HepG2 (cell line): ENCODE results near the gene IZUMO4. TPM values are rescaled to one million over a fixed set of nuclear protein-coding genes. Genes with fewer than 3 reads are reported as not detected.
A peak's percentile ranks its signal among the peaks of the same experiment; 100 is the strongest.

Source experiments
- AGO2 ChIP-seq: fragments of 200-400 bp; formaldehyde crosslinking; optimal IDR thresholded peaks from 2 replicates; pipeline ENCODE3; 2017; ENCODE audit warnings: mild to moderate bottlenecking, low read depth, low read length, moderate library complexity
- ERF ChIP-seq: IDR thresholded peaks from 2 replicates; pipeline ENCODE4 v1.6.1; 2018; ENCODE audit warnings: missing biosample characterization, missing genetic modification reagents
- FOSL2 ChIP-seq: sonication (generic); formaldehyde crosslinking; IDR thresholded peaks from 2 replicates; pipeline ENCODE4 v1.4.0; 2020; ENCODE audit warnings: missing genetic modification reagents
- GABPB1 ChIP-seq: IDR thresholded peaks from 2 replicates; pipeline ENCODE4 v1.6.1; 2016; ENCODE audit warnings: mild to moderate bottlenecking, missing genetic modification reagents, moderate library complexity, missing compliant biosample characterization
- GATAD1 ChIP-seq: IDR thresholded peaks from 2 replicates; pipeline ENCODE4 v1.6.1; 2016; ENCODE audit warnings: missing genetic modification reagents, missing compliant biosample characterization
- HHEX ChIP-seq: IDR thresholded peaks from 2 replicates; pipeline ENCODE4 v1.6.1; 2016; ENCODE audit warnings: control low read depth
- HNRNPK ChIP-seq: fragments of 200-400 bp; formaldehyde crosslinking; IDR thresholded peaks from 2 replicates; pipeline ENCODE4 v1.6.1; 2018; ENCODE audit warnings: low read length, low read depth, moderate library complexity, mild to moderate bottlenecking; ENCODE audit not compliant: poor library complexity, severe bottlenecking
- HOMEZ ChIP-seq: IDR thresholded peaks from 2 replicates; pipeline ENCODE4 v1.6.1; 2016; ENCODE audit warnings: low read depth
- KLF6 ChIP-seq: IDR thresholded peaks from 2 replicates; pipeline ENCODE4 v1.8.0; 2016; ENCODE audit warnings: missing biosample characterization, missing genetic modification reagents
- SCMH1 ChIP-seq: sonication (generic); formaldehyde crosslinking; IDR thresholded peaks from 2 replicates; pipeline ENCODE4 v1.9.0; 2021; ENCODE audit warnings: missing genetic modification reagents, mild to moderate bottlenecking, borderline replicate concordance
- SP140L ChIP-seq: sonication (generic); formaldehyde crosslinking; IDR thresholded peaks from 2 replicates; pipeline ENCODE4 v1.4.0; 2020; ENCODE audit warnings: missing genetic modification reagents, borderline replicate concordance
- TARDBP ChIP-seq: sonication (generic); formaldehyde crosslinking; IDR thresholded peaks from 2 replicates; pipeline ENCODE4 v1.8.0; 2022; ENCODE audit warnings: mild to moderate bottlenecking, missing genetic modification reagents
- TEAD3 ChIP-seq: optimal IDR thresholded peaks from 2 replicates; pipeline ENCODE3; 2016; ENCODE audit warnings: borderline replicate concordance
- TRAFD1 ChIP-seq: sonication (generic); formaldehyde crosslinking; IDR thresholded peaks from 2 replicates; pipeline ENCODE4 v1.5.1; 2020; ENCODE audit warnings: missing genetic modification reagents, mild to moderate bottlenecking, borderline replicate concordance
- YEATS2 ChIP-seq: sonication (generic); formaldehyde crosslinking; IDR thresholded peaks from 2 replicates; pipeline ENCODE4 v1.4.0; 2020; ENCODE audit warnings: missing genetic modification reagents, borderline replicate concordance
- ZBTB25 ChIP-seq: IDR thresholded peaks from 2 replicates; pipeline ENCODE4 v1.6.1; 2018; ENCODE audit warnings: missing genetic modification reagents
- ZBTB37 ChIP-seq: sonication (generic); formaldehyde crosslinking; IDR thresholded peaks from 2 replicates; pipeline ENCODE4 v1.4.0; 2020; ENCODE audit warnings: mild to moderate bottlenecking, missing genetic modification reagents
- ZFP82 ChIP-seq: sonication (generic); formaldehyde crosslinking; IDR thresholded peaks from 2 replicates; pipeline ENCODE4 v1.5.1; 2020; ENCODE audit warnings: mild to moderate bottlenecking, missing genetic modification reagents, borderline replicate concordance
- ZNF230 ChIP-seq: sonication (generic); formaldehyde crosslinking; IDR thresholded peaks from 2 replicates; pipeline ENCODE4 v1.4.0; 2020; ENCODE audit warnings: mild to moderate bottlenecking, missing genetic modification reagents
- ZNF264 ChIP-seq: sonication (generic); formaldehyde crosslinking; IDR thresholded peaks from 2 replicates; pipeline ENCODE4 v1.4.0; 2020; ENCODE audit warnings: missing genetic modification reagents
- ZNF569 ChIP-seq: sonication (generic); formaldehyde crosslinking; IDR thresholded peaks from 2 replicates; pipeline ENCODE4 v1.5.0; 2020; ENCODE audit warnings: mild to moderate bottlenecking, missing genetic modification reagents, moderate library complexity, borderline replicate concordance
- ZNF576 ChIP-seq: sonication (generic); formaldehyde crosslinking; IDR thresholded peaks from 2 replicates; pipeline ENCODE4 v1.4.0; 2020; ENCODE audit warnings: mild to moderate bottlenecking, missing genetic modification reagents
- ZNF776 ChIP-seq: sonication (generic); formaldehyde crosslinking; IDR thresholded peaks from 2 replicates; pipeline ENCODE4 v1.4.0; 2020; ENCODE audit warnings: mild to moderate bottlenecking, missing genetic modification reagents
- ZNF839 ChIP-seq: sonication (generic); formaldehyde crosslinking; IDR thresholded peaks from 2 replicates; pipeline ENCODE4 v1.4.0; 2020; ENCODE audit warnings: missing genetic modification reagents, mild to moderate bottlenecking, borderline replicate concordance
- polyA plus RNA-seq, 8 experiments: library from polyadenylated mRNA; depleted of rRNA in 3 of 8; stranded (reverse) in 7 of 8; unstranded in 1 of 8; fragments of >200 nt; fragmentation: Illumina TruSeq in 4 of 8; extraction: Trizol in 4 of 8; gene quantifications; 2 replicates each; pipeline versions ENCODE4 v1.2.1 to v1.2.3, GENCODE V29; 2011 to 2016; ENCODE audit warnings: low read depth in 4 of 8, missing spikeins in 1 of 8, mixed read lengths in 1 of 8; ENCODE audit not compliant: insufficient read depth in 1 of 8
- total RNA-seq, 5 experiments: library from RNA; depleted of rRNA; stranded (reverse); fragments of >200 nt; fragmentation: Illumina TruSeq; extraction: Trizol; gene quantifications; 2 replicates each; pipeline ENCODE4 v1.2.3, GENCODE V29; 2016; ENCODE audit warnings: low read depth in 1 of 5

The IZUMO4 gene
- total and polyA plus RNA-seq, 2 of the 13 experiments (the other 11 are each of a cell fraction or from before 2014, with no cell fraction given), result 0.77 to 3.9 TPM

GRCh38 chr19:2051773-2052704 is 44.7 kb upstream of the IZUMO4 start (continued):
- TF ChIP-seq ZBTB25 (CRISPR knock-in tag) (no peak), ZNF230 (CRISPR knock-in tag) (no peak), ZNF264 (peak; percentile 28; the same call in 1 of the 2 replicates), SP140L (CRISPR knock-in tag) (no peak), ZNF576 (CRISPR knock-in tag) (no peak), TRAFD1 (no peak), KLF6 (CRISPR knock-in tag) (no peak), HHEX (CRISPR knock-in tag) (no peak), ERF (CRISPR knock-in tag) (no peak), FOSL2 (CRISPR knock-in tag) (no peak), ZNF776 (CRISPR knock-in tag) (no peak), ZBTB37 (CRISPR knock-in tag) (no peak), HOMEZ (no peak), GABPB1 (CRISPR knock-in tag) (no peak), ZNF569 (CRISPR knock-in tag) (no peak), ZNF839 (CRISPR knock-in tag) (no peak), GATAD1 (CRISPR knock-in tag) (no peak), ZFP82 (CRISPR knock-in tag) (no peak), TARDBP (CRISPR knock-in tag) (peak; percentile 73; the same call in 1 of the 2 replicates), HNRNPK (no peak), YEATS2 (CRISPR knock-in tag) (no peak), TEAD3 (no peak), AGO2 (peak; percentile 10), SCMH1 (no peak)
